A673 (cell line): ENCODE results near the gene DGAT2.

ENCODE experiments used
- CTCF ChIP-seq: fragments of 300-800, 200-600 bp; sonication (generic); conservative IDR thresholded peaks from 2 replicates; pipeline ENCODE4 v1.5.1; 2017; ENCODE audit warnings: low read depth, mild to moderate bottlenecking, antibody characterized with exemption, low read length, moderate library complexity, mixed read lengths
- EZH2 ChIP-seq: fragments of 200-600 bp; sonication (generic); IDR thresholded peaks from 2 replicates; pipeline ENCODE4 v1.6.1; 2017; ENCODE audit warnings: borderline replicate concordance, low read depth, mild to moderate bottlenecking, mixed read lengths, antibody characterized with exemption, low read length; ENCODE audit not compliant: poor library complexity, severe bottlenecking

GRCh38 chr11:75785187-75785586 is 16.6 kb downstream of the DGAT2 start:
- TF ChIP-seq CTCF: no peak
- TF ChIP-seq EZH2: no peak
